Suprapubic skin (tissue), 4 donors: Measurements from ENCODE around the gene RAB3GAP2. TPM values are rescaled to one million over a fixed set of nuclear protein-coding genes. Genes with fewer than 3 reads are reported as not detected.

ENCODE experiments used
- DNase-seq, 2 donors: peaks; one replicate each; pipeline ENCODE4 v3.0.0-alpha.2; 2019; ENCODE audit warnings: low spot score in 2 of 2
- H3K27ac ChIP-seq: fragments of 200-600 bp; sonication (generic); one replicate; pipeline ENCODE4 v1.5.1; 2019
- H3K27me3 ChIP-seq: fragments of 200-600 bp; sonication (generic); one replicate; pipeline ENCODE4 v1.5.1; 2019
- H3K36me3 ChIP-seq: fragments of 200-600 bp; sonication (generic); one replicate; pipeline ENCODE4 v1.5.1; 2019
- H3K4me1 ChIP-seq: fragments of 200-600 bp; sonication (generic); one replicate; pipeline ENCODE4 v1.5.1; 2019
- H3K4me3 ChIP-seq: fragments of 200-600 bp; sonication (generic); one replicate; pipeline ENCODE4 v1.5.1; 2019; ENCODE audit warnings: mild to moderate bottlenecking
- H3K9me3 ChIP-seq: fragments of 200-600 bp; sonication (generic); one replicate; pipeline ENCODE4 v1.5.1; 2019
- EP300 ChIP-seq: sonication (generic); formaldehyde crosslinking; IDR thresholded peaks from one replicate; pipeline ENCODE4 v1.6.1; 2017; ENCODE audit warnings: antibody characterized with exemption
- POLR2A ChIP-seq, 2 donors: fragments of 450-650 bp; IDR thresholded peaks; one replicate each; pipeline ENCODE4 v1.6.1; 2017; ENCODE audit warnings: antibody characterized with exemption in 2 of 2, mild to moderate bottlenecking in 2 of 2, moderate library complexity in 2 of 2
- POLR2AphosphoS5 ChIP-seq, 3 donors: sonication (generic); formaldehyde crosslinking; IDR thresholded peaks; one replicate each; pipeline ENCODE4 v1.6.1; 2017; ENCODE audit warnings: antibody characterized with exemption in 3 of 3
- WGBS: methylation state at CpG from one replicate; pipeline ENCODE4 v1.1.5; 2018; 5-methylcytosine and 5-hydroxymethylcytosine counted together
- total RNA-seq, 4 donors: library from RNA; depleted of rRNA; stranded (reverse); fragments of >200 nt; gene quantifications; one replicate each; pipeline ENCODE4 v1.1.0, GENCODE V29; 2016
- TF ChIP-seq, protein P1 (sequence below), 2 donors: fragments of 200-600 bp in 1 of 2; fragments of 450-650 bp in 1 of 2; sonication (generic) in 1 of 2; IDR thresholded peaks; one replicate each; pipeline ENCODE4 v1.5.1; 2016 to 2019; ENCODE audit warnings: antibody characterized with exemption in 2 of 2, mild to moderate bottlenecking in 1 of 2, moderate library complexity in 1 of 2

The RAB3GAP2 gene
- total RNA-seq, 4 donors from 2014 or later: 15.3 to 31.8 (median 18.3) TPM

DNA sequence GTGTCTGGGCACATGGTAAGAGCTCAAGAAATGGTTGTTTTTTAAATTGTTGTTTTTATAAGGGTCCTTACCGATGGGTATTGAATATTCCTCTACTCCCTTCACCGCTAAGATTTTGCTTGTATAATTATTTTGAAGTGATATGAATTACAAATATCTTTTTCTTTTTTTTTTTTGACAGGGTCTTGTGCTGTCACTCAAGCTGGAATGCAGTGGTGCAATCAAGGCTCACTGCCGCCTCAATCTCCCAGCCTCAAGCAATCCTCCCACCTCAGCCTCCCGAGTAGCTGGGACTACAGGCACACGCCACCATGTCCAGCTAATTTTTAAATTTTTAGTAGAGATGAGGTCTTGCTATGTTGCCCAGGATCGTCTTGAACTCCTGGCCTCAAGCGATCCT, 27.1 kb upstream of the RAB3GAP2 start:
- Histone ChIP-seq H3K27me3 (no peaks in the 10 kb centered on the region), H3K4me3 (no peak overlapping the region), H3K4me1 (peaks cover 5% of the 10 kb centered on the region), H3K9me3 (no peaks in the 10 kb centered on the region), H3K36me3 (no peaks in the 10 kb centered on the region), H3K27ac (no peak overlapping the region)
- TF ChIP-seq, protein P1, sequence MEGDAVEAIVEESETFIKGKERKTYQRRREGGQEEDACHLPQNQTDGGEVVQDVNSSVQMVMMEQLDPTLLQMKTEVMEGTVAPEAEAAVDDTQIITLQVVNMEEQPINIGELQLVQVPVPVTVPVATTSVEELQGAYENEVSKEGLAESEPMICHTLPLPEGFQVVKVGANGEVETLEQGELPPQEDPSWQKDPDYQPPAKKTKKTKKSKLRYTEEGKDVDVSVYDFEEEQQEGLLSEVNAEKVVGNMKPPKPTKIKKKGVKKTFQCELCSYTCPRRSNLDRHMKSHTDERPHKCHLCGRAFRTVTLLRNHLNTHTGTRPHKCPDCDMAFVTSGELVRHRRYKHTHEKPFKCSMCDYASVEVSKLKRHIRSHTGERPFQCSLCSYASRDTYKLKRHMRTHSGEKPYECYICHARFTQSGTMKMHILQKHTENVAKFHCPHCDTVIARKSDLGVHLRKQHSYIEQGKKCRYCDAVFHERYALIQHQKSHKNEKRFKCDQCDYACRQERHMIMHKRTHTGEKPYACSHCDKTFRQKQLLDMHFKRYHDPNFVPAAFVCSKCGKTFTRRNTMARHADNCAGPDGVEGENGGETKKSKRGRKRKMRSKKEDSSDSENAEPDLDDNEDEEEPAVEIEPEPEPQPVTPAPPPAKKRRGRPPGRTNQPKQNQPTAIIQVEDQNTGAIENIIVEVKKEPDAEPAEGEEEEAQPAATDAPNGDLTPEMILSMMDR (IDR thresholded peaks at IDR 0.05): no peak
- no peak for TF ChIP-seq POLR2A (IDR thresholded peaks at IDR 0.05)
- TF ChIP-seq EP300: no peak
- TF ChIP-seq POLR2AphosphoS5 (IDR thresholded peaks at IDR 0.05): no peak
- no peak for DNase-seq
- 97% methylated on average over 7 of the region's 7 CpGs for WGBS

DNA sequence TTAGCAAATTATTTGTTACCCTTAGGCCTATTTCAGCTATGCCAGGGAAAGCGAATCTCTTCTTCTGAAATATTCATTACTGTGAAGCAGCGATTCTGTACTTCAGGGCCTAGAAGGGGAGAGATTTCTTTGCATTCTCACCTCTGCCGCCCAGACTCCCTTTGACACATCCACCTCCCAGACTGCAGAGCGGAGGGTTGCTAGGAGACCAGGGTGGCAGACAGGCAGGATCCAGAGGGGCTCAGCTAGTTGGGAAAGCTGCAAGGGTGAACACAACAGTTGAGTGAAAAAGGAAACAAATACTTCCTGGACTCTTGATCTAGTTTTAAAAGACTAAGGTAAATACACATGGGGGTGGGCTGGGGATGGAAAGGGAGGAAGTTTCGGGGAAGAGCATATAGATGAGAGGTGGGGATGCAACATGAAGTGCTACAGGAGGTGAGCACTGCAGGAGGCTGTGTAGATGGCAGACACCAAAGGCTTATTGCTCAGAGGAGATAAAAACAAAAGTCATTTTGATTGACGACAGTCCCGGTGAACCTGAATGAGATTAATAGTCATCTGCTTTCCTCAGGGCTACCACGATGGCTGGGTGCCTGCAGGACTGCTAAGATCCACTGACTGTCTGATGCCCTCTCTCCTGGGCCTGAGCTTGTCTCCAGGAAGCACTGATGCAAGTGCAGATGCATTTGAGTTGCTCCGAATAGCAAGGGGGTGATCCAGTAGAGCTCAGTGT, 26.4 kb upstream of the RAB3GAP2 start:
- no peaks in the 10 kb centered on the region for H3K9me3 ChIP-seq
- TF ChIP-seq POLR2A (IDR thresholded peaks at IDR 0.05): no peak
- no peak for TF ChIP-seq POLR2AphosphoS5 (IDR thresholded peaks at IDR 0.05)
- TF ChIP-seq, protein P1 (IDR thresholded peaks at IDR 0.05): no peak
- TF ChIP-seq EP300: no peak
- no peak for DNase-seq
- 89% methylated on average over 9 of the region's 9 CpGs for WGBS
- no peak overlapping the region for H3K4me3 ChIP-seq
- peaks cover 5% of the 10 kb centered on the region for H3K4me1 ChIP-seq
- no peaks in the 10 kb centered on the region for H3K27me3 ChIP-seq
- no peak overlapping the region for H3K27ac ChIP-seq
- no peaks in the 10 kb centered on the region for H3K36me3 ChIP-seq

DNA sequence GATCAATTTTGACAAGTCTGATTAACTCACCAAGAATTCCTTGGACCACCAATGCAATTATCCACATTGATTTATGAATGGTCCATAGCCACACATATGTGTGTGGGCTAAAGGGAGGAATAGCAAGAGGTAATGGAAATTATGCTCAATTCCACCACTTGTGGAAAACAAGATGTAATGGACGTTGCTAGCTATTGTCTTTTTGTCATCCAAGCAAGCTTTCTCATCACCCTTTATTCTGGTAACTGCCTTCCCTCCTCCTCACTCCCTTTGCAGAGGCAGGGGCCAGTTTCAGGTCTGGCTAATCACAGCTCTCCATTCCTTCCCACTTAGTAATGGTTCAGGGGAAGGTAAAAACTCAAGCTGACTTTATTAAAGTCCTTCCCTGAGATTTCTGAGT, 24.7 kb upstream of the RAB3GAP2 start:
- DNase-seq: no peak
- Histone ChIP-seq H3K9me3 (no peaks in the 10 kb centered on the region), H3K27ac (no peak overlapping the region), H3K4me1 (peaks cover 5% of the 10 kb centered on the region), H3K4me3 (no peak overlapping the region), H3K27me3 (no peaks in the 10 kb centered on the region), H3K36me3 (no peaks in the 10 kb centered on the region)
- TF ChIP-seq POLR2AphosphoS5 (IDR thresholded peaks at IDR 0.05): no peak
- TF ChIP-seq, protein P1 (IDR thresholded peaks at IDR 0.05): no peak
- no peak for TF ChIP-seq EP300
- no peak for TF ChIP-seq POLR2A (IDR thresholded peaks at IDR 0.05)
- 70% methylated on average over 1 of the region's 1 CpG for WGBS

DNA sequence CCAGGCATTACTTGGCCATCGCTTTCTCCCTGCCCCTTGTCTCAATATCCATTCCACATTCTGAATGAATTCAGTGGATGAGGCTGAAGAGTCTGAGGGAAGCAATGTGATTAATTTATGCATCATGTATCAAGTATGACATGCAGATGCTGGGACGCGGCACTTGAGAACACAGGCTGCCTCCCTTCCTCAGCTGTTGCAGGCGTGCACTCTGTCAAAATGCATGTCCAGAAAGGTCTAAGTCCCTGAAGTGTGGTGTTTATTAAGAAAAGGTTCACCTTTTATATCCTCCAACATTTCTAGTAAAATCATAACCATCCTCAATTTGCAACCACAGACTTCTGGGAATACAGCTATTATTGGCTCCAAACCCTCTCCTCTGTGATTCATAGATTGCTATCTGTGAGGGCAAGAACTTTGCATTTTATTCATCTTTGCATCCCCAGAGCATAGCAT, 22.6 kb upstream of the RAB3GAP2 start:
- H3K4me1 ChIP-seq: peaks cover under 1% of the 10 kb centered on the region
- no peak overlapping the region for H3K4me3 ChIP-seq
- H3K9me3 ChIP-seq: no peaks in the 10 kb centered on the region
- 88% methylated on average over 4 of the region's 4 CpGs for WGBS
- H3K27me3 ChIP-seq: no peaks in the 10 kb centered on the region
- no peak for DNase-seq
- TF ChIP-seq EP300 (no peak), POLR2A (IDR thresholded peaks at IDR 0.05) (no peak), POLR2AphosphoS5 (IDR thresholded peaks at IDR 0.05) (no peak)
- TF ChIP-seq, protein P1 (IDR thresholded peaks at IDR 0.05): no peak
- no peak overlapping the region for H3K27ac ChIP-seq
- no peaks in the 10 kb centered on the region for H3K36me3 ChIP-seq

DNA sequence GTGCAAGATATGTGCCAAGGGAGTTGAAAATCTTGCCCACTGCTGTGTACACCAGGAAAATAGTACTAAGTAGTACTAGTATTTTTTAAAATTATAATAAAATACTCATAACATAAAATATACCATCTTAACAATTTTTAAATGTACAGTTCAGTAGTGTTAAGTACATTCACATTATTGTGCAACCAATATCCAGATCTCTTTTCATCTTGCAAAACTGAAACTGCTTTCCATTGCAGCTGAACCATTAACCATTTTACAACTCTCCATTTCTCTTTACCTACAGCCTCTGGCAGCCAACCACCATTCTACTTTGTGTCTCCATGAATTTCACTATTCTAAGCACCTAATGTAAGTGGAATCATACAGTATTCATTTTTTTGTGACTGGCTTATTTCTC, 19.3 kb upstream of the RAB3GAP2 start:
- Histone ChIP-seq H3K9me3 (no peaks in the 10 kb centered on the region), H3K27ac (no peak overlapping the region), H3K36me3 (no peaks in the 10 kb centered on the region), H3K4me1 (no peaks in the 10 kb centered on the region), H3K4me3 (no peak overlapping the region), H3K27me3 (no peaks in the 10 kb centered on the region)
- TF ChIP-seq POLR2A (IDR thresholded peaks at IDR 0.05): no peak
- TF ChIP-seq EP300: no peak
- TF ChIP-seq, protein P1 (IDR thresholded peaks at IDR 0.05): no peak
- TF ChIP-seq POLR2AphosphoS5 (IDR thresholded peaks at IDR 0.05): no peak
- no peak for DNase-seq
